B cell (primary cell): ENCODE data around the gene WRNIP1. TPM values are rescaled to one million over a fixed set of nuclear protein-coding genes. Genes with fewer than 3 reads are reported as not detected.
A peak's percentile ranks its signal among the peaks of the same experiment; 100 is the strongest.

Experiments used
- ATAC-seq: fragments of 200-7000 bp; cut with Tn5 transposase; one replicate; pipeline ENCODE4 v1.10.0; 2021; ENCODE audit warnings: low read depth, mild to moderate bottlenecking, moderate number of reproducible peaks, moderate library complexity
- CTCF ChIA-PET: fragments of 350-600 bp; sonication (Branson Sonifier 250); formaldehyde crosslinking; loops from one replicate; lab custom pipeline; 2021; ENCODE audit warnings: antibody characterized with exemption, inconsistent platforms; lab: Charles Lee
- POLR2A ChIA-PET: fragments of 350-600 bp; sonication (Branson Sonifier 250); formaldehyde crosslinking; loops from one replicate; lab custom pipeline; 2021; ENCODE audit warnings: antibody characterized with exemption; lab: Charles Lee
- DNase-seq: peaks from one replicate; pipeline ENCODE4 v3.0.0; 2013
- H2AFZ ChIP-seq: 2 replicates; pipeline ENCODE4 v1.6.1; 2012; ENCODE audit warnings: mild to moderate bottlenecking, low read depth, low read length; ENCODE audit not compliant: insufficient read depth, poor library complexity, severe bottlenecking
- H3K27ac ChIP-seq, 2 donors: 1 replicate in 1 of 2; 2 replicates in 1 of 2; pipeline ENCODE4 v1.5.1; 2012 to 2013; ENCODE audit warnings: low read length in 2 of 2, mild to moderate bottlenecking in 2 of 2, moderate library complexity in 1 of 2
- H3K27me3 ChIP-seq, 4 experiments: fragments of 200-600 bp in 1 of 4; sonication (generic) in 1 of 4; replicated peaks in 1 of 4; 1 replicate in 2 of 4; 2 replicates in 2 of 4; pipeline versions ENCODE4 v1.6.1 to v1.7.0; 2013 to 2016; ENCODE audit warnings: low read length in 3 of 4, mild to moderate bottlenecking in 2 of 4, mixed read lengths in 1 of 4, moderate library complexity in 1 of 4; ENCODE audit not compliant: insufficient read depth in 4 of 4, control insufficient read depth in 3 of 4; ENCODE audit errors: control extremely low read depth in 1 of 4
- H3K36me3 ChIP-seq, 2 experiments: replicated peaks in 1 of 2; 1 replicate in 1 of 2; 2 replicates in 1 of 2; pipeline versions ENCODE4 v1.6.1 to v1.7.1; 2013; ENCODE audit warnings: low read length in 1 of 2; ENCODE audit not compliant: insufficient read depth in 2 of 2, control insufficient read depth in 1 of 2; ENCODE audit errors: control extremely low read depth in 1 of 2, extremely low read depth in 1 of 2
- H3K4me1 ChIP-seq, 2 donors: fragments of 200-600 bp in 1 of 2; sonication (generic) in 1 of 2; 1 replicate in 1 of 2; 2 replicates in 1 of 2; pipeline versions ENCODE4 v1.5.1 to v1.6.1; 2013 to 2017; ENCODE audit warnings: low read length in 2 of 2; ENCODE audit not compliant: control insufficient read depth in 2 of 2, insufficient read depth in 2 of 2
- H3K4me2 ChIP-seq: replicated peaks from 2 replicates; pipeline ENCODE3; 2012; ENCODE audit warnings: mild to moderate bottlenecking, low read depth, low read length; ENCODE audit not compliant: poor library complexity, severe bottlenecking
- H3K4me3 ChIP-seq, 5 experiments: fragments of 200-600 bp in 1 of 5; sonication (generic) in 1 of 5; 1 replicate in 3 of 5; 2 replicates in 2 of 5; pipeline versions ENCODE4 v1.5.1 to v1.7.0; 2011 to 2016; ENCODE audit warnings: low read length in 4 of 5, mild to moderate bottlenecking in 4 of 5, low read depth in 2 of 5, control low read depth in 1 of 5, moderate library complexity in 1 of 5; ENCODE audit not compliant: insufficient read depth in 1 of 5; ENCODE audit errors: control extremely low read depth in 1 of 5, extremely low read depth in 1 of 5
- H3K79me2 ChIP-seq: fragments of 200-600 bp; sonication (generic); one replicate; pipeline ENCODE4 v1.6.0; 2016; ENCODE audit warnings: low read length; ENCODE audit not compliant: control insufficient read depth, insufficient read depth
- H3K9ac ChIP-seq: fragments of 200-600 bp; sonication (generic); 2 replicates; pipeline ENCODE4 v1.6.1; 2017; ENCODE audit warnings: mild to moderate bottlenecking, low read length, moderate library complexity
- H3K9me3 ChIP-seq, 3 donors: one replicate each; pipeline versions ENCODE4 v1.6.1 to v1.7.1; 2013; ENCODE audit warnings: low read length in 2 of 3; ENCODE audit not compliant: control insufficient read depth in 2 of 3, insufficient read depth in 1 of 3; ENCODE audit errors: control extremely low read depth in 1 of 3
- H4K20me1 ChIP-seq: 2 replicates; pipeline ENCODE4 v1.6.0; 2012; ENCODE audit warnings: mild to moderate bottlenecking, low read length; ENCODE audit not compliant: insufficient read depth, control insufficient read depth, poor library complexity, severe bottlenecking
- H3K27ac Mint-ChIP-seq: one replicate; pipeline ENCODE4 v1.8.0; 2021; ENCODE audit warnings: mixed read lengths
- H3K27me3 Mint-ChIP-seq: one replicate; pipeline ENCODE4 v1.8.0; 2021; ENCODE audit warnings: mixed read lengths
- H3K4me1 Mint-ChIP-seq: one replicate; pipeline ENCODE4 v1.8.0; 2021; ENCODE audit warnings: mixed read lengths
- H3K4me3 Mint-ChIP-seq: one replicate; pipeline ENCODE4 v1.8.0; 2021; ENCODE audit warnings: mixed read lengths
- H3K9me3 Mint-ChIP-seq: one replicate; pipeline ENCODE4 v1.8.0; 2022; ENCODE audit warnings: mixed read lengths; ENCODE audit not compliant: insufficient read depth
- CTCF ChIP-seq: fragments of 200-600 bp; IDR thresholded peaks from one replicate; pipeline ENCODE4 v1.8.0; 2022; ENCODE audit warnings: antibody characterized with exemption, mild to moderate bottlenecking
- EZH2 ChIP-seq: IDR thresholded peaks from 2 replicates; pipeline ENCODE4 v1.6.1; 2012; ENCODE audit warnings: borderline replicate concordance, low read depth, mild to moderate bottlenecking, moderate library complexity, low read length; ENCODE audit not compliant: insufficient read depth, poor library complexity, severe bottlenecking
- WGBS: methylation state at CpG from one replicate; pipeline ENCODE4 v1.1.5; 2013; ENCODE audit warnings: missing lambda C conversion rate; ENCODE audit not compliant: insufficient coverage; 5-methylcytosine and 5-hydroxymethylcytosine counted together
- intact Hi-C: fragments of 100-400 bp; cut with micrococcal nuclease; formaldehyde crosslinking; loops from one replicate; pipeline ENCODE4 v1.10.0; 2022
- polyA minus RNA-seq: library from RNA; depleted of rRNA, polyadenylated mRNA; stranded (reverse); fragments of >200 nt; gene quantifications from 2 replicates; pipeline ENCODE4 v1.2.3, GENCODE V29; 2012
- polyA plus RNA-seq: library from polyadenylated mRNA; depleted of rRNA; stranded (reverse); fragments of >200 nt; gene quantifications from 2 replicates; pipeline ENCODE4 v1.2.3, GENCODE V29; 2012
- total RNA-seq, 2 donors: library from RNA; stranded (reverse); fragments of 120-200 nt in 1 of 2; gene quantifications; 1 replicate in 1 of 2; 2 replicates in 1 of 2; pipeline versions ENCODE4 v1.2.3 to v1.2.4, GENCODE V29; 2013 to 2022

WRNIP1 gene
- total RNA-seq = 32.1 and 35.2 TPM in 2 replicates
- 44.1 TPM for total RNA-seq (2013)
- polyA plus RNA-seq = 32.6 and 33.0 TPM in 2 replicates
- 40.8 and 68.9 TPM in 2 replicates for polyA minus RNA-seq

- Mint-ChIP-seq H3K27me3 (no peaks in the 10 kb centered on the region), H3K4me1 (peaks cover 43% of the 10 kb centered on the region), H3K9me3 (no peaks in the 10 kb centered on the region), H3K27ac (peak within 1 kb of the TSS; percentile 100), H3K4me3 (peak within 1 kb of the TSS; percentile 98)
- peak within 1 kb of the TSS; percentile 66 to 90 (median 77) for H3K4me3 ChIP-seq
- H3K79me2 ChIP-seq = peaks cover 43% of the 10 kb centered on the region
- H3K36me3 ChIP-seq = peaks cover 0 to 3% of the 10 kb centered on the region in 2 experiments
- H3K4me2 ChIP-seq = peak within 1 kb of the TSS; percentile 96
- peak within 1 kb of the TSS; percentile 89 for H2AFZ ChIP-seq
- TF ChIP-seq EZH2 (no peak), CTCF (peak; percentile 60)
- no peaks in the 10 kb centered on the region for H3K27me3 ChIP-seq
- ATAC-seq (peak; percentile 87), DNase-seq (peak; percentile 98)
- ChIA-PET CTCF (interaction anchor here (0.7 to 4.8 kb wide), 11 partner anchors 15 to 393 kb away, joined by 3 to 24 read pairs (median 4); partner anchors contain the start of gene MYLK4), POLR2A (interaction anchor here (0.6 to 1.6 kb wide), 5 partner anchors 76 to 1209 kb away, joined by 3 to 11 read pairs (median 5); partner anchors contain the start of gene SERPINB1)
- H4K20me1 ChIP-seq = peaks cover 31% of the 10 kb centered on the region
- H3K9ac ChIP-seq = peak within 1 kb of the TSS; percentile 88
- peak within 1 kb of the TSS; percentile 96 to 97 for H3K27ac ChIP-seq
- intact Hi-C loops = loop anchor here (1.0 to 10.0 kb wide), 5 partner anchors 25 to 1369 kb away; partner anchors contain the start of genes BPHL, ECI2 and PSMG4
- peaks cover 25 to 33% of the 10 kb centered on the region in 2 donors for H3K4me1 ChIP-seq
- under 1% methylated on average over 101 of the region's 104 CpGs for WGBS
- H3K9me3 ChIP-seq = peaks cover 0 to 12% (median 3%) of the 10 kb centered on the region in 3 donors
These were observed at the start of gene WRNIP1 for GRCh38 chr6:2765166-2765895. WRNIP1 (plus strand) TSS chr6:2765393; CDS start chr6:2765623, 230 bp downstream.

- CTCF ChIA-PET = no interaction called here
These were observed 49.5 kb upstream of the WRNIP1 start for GRCh38 chr6:2715737-2716136.

More at GRCh38 chr6:2715737-2716136, 49.5 kb upstream of the WRNIP1 start:
- no peak overlapping the region for H2AFZ ChIP-seq
- no peaks in the 10 kb centered on the region for H3K27me3 ChIP-seq
- no peak overlapping the region for H3K4me3 Mint-ChIP-seq
- H3K4me3 ChIP-seq = no peak overlapping the region
- POLR2A ChIA-PET = no interaction called here
- H3K9me3 ChIP-seq = peaks cover 0 to 1% (median 0%) of the 10 kb centered on the region in 3 donors
- H3K79me2 ChIP-seq = no peaks in the 10 kb centered on the region
- ATAC-seq (no peak), DNase-seq (no peak)
- H3K27ac ChIP-seq = no peak overlapping the region
- H3K27me3 Mint-ChIP-seq = peaks cover 2% of the 10 kb centered on the region
- TF ChIP-seq EZH2 (no peak), CTCF (no peak)
- intact Hi-C loops = no loop called here
- no peak overlapping the region for H3K27ac Mint-ChIP-seq
- 93% methylated on average over 4 of the region's 5 CpGs for WGBS
- H3K4me2 ChIP-seq = no peak overlapping the region
- H3K9me3 Mint-ChIP-seq = peaks cover 3% of the 10 kb centered on the region
- no peaks in the 10 kb centered on the region for H4K20me1 ChIP-seq
- H3K4me1 Mint-ChIP-seq = peaks cover 6% of the 10 kb centered on the region
- no peaks in the 10 kb centered on the region for H3K4me1 ChIP-seq
- H3K36me3 ChIP-seq = no peaks in the 10 kb centered on the region
- H3K9ac ChIP-seq = no peak overlapping the region
